GM18505 (cell line): ENCODE data around the gene RGS9.

Experiments used
- ATAC-seq: cut with Tn5 transposase; IDR thresholded peaks from one replicate; pipeline ENCODE4 v1.9.1; 2021; ENCODE audit not compliant: unreplicated experiment
- POLR2A ChIP-seq: IDR thresholded peaks from 4 replicates; pipeline ENCODE4 v1.6.1; 2011; ENCODE audit warnings: borderline replicate concordance; ENCODE audit not compliant: insufficient read depth, insufficient read length; ENCODE audit errors: extremely low read depth

Gene RGS9

DNA sequence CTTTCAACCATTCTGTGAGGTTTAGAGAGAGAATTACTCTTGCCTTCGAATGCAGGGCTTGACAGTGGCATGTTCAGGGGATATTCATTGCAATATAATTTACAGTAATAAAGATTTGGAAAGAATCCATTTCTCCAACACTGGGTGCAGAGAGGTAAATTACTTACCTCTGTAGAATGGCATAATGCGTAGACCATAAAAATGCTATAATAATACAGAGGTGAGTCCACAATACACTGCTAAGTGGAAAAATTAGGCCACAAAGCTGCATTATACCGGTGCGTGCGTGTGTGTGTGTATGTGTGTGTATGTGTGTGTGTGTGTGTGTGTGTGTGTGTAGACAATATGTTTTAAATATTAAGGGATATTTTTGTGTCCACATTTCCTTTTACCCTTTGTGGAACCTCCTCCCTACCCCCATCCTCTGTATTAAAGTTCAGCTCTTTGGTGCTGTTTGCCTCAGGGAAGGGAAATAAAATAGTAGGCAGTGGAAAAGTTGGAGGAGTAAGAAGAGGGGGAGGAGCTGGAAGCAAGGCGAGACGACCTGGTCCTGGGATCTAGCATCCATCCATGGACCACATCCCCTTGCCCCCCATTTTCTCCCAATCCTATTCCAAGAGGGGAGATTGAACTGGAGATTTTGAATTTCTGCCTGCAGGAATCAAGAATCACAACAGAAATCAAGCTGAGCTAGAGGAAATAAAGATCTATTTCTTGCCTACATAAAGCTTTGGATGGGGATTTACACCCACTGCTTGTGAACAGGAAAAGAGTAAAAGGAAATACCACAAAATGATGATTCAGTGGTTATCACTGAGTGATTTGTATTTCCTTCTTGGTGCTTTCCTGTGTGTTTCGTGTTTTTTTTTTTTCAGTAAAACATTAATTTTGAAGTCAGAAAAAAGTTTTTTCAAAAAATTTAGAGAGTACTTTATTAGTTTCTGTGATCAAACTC lies 124.8 kb downstream of the RGS9 start:
- ATAC-seq: no peak
- TF ChIP-seq POLR2A: no peak

- TF ChIP-seq POLR2A: no peak
- no peak for ATAC-seq
These were observed 128.1 kb downstream of the RGS9 start for GRCh38 chr17:65265276-65265675.

DNA sequence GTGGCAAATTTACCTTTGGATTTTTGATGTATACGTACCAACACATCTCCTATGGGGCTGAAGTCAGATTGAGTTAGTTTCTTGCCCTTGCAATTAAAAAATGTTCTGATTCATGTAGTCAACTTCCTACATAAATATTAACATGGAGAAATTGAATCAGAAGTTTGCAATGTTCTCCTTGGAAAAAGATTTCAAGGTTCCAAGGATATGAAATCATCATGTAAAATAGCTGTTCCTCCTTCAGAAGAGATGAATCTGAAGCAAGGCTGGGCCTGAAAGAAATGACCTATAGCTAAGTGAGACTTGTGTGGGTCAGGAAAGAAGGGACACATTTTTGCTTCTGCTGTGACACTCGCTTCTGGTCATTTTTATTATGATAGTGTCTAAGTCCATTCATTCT lies 131.7 kb downstream of the RGS9 start:
- no peak for ATAC-seq
- no peak for TF ChIP-seq POLR2A

- TF ChIP-seq POLR2A: no peak
- no peak for ATAC-seq
These were observed 133.5 kb downstream of the RGS9 start for GRCh38 chr17:65270499-65271253.

- no peak for TF ChIP-seq POLR2A
- ATAC-seq: no peak
These were observed 134.1 kb downstream of the RGS9 start for GRCh38 chr17:65271296-65271695.
